ENCODE results near the gene ROBO2.

GRCh38 chr3:77684115-77684514, 644.2 kb downstream of the ROBO2 start:
- no peak for TF ChIP-seq CTCF (conservative IDR thresholded peaks at IDR 0.05)
- no peak for TF ChIP-seq ZFX (IDR thresholded peaks at IDR 0.05)
